ENCODE results near the gene ZBTB7C.

The ZBTB7C gene

GRCh38 chr18:48111587-48111986, 297.6 kb downstream of the ZBTB7C start:
- no peak for DNase-seq

GRCh38 chr18:48110797-48111196, 298.4 kb downstream of the ZBTB7C start:
- no peak for DNase-seq

- DNase-seq = no peak
These were observed 299.2 kb downstream of the ZBTB7C start for GRCh38 chr18:48109961-48110493.

- no peak for DNase-seq
These were observed 301.0 kb downstream of the ZBTB7C start for GRCh38 chr18:48108136-48108535.

GRCh38 chr18:48106976-48107781, 302.0 kb downstream of the ZBTB7C start:
- no peak for DNase-seq

GRCh38 chr18:48106498-48106897, 302.7 kb downstream of the ZBTB7C start:
- no peak for DNase-seq

- no peak for DNase-seq
These were observed 303.9 kb downstream of the ZBTB7C start for GRCh38 chr18:48105317-48105716.

- DNase-seq = no peak
These were observed 304.5 kb downstream of the ZBTB7C start for GRCh38 chr18:48104705-48105104.

GRCh38 chr18:48100651-48101165, 308.5 kb downstream of the ZBTB7C start:
- DNase-seq = no peak

GRCh38 chr18:48100165-48100575, 309.0 kb downstream of the ZBTB7C start:
- no peak for DNase-seq

- no peak for DNase-seq
These were observed 309.6 kb downstream of the ZBTB7C start for GRCh38 chr18:48099481-48100164.

GRCh38 chr18:48098538-48098937, 310.6 kb downstream of the ZBTB7C start:
- DNase-seq = no peak

GRCh38 chr18:48098007-48098406, 311.2 kb downstream of the ZBTB7C start:
- no peak for DNase-seq

GRCh38 chr18:48095726-48096125, 313.5 kb downstream of the ZBTB7C start:
- DNase-seq = no peak

GRCh38 chr18:48093104-48093503, 316.1 kb downstream of the ZBTB7C start:
- DNase-seq = no peak

GRCh38 chr18:48091869-48092497, 317.2 kb downstream of the ZBTB7C start:
- DNase-seq = no peak

GRCh38 chr18:48090702-48091101, 318.5 kb downstream of the ZBTB7C start:
- DNase-seq = no peak

- no peak for DNase-seq
These were observed 319.2 kb downstream of the ZBTB7C start for GRCh38 chr18:48090021-48090420.

GRCh38 chr18:48085781-48086487, 323.2 kb downstream of the ZBTB7C start:
- DNase-seq = no peak

GRCh38 chr18:48084858-48085257, 324.3 kb downstream of the ZBTB7C start:
- DNase-seq = no peak

- DNase-seq = no peak
These were observed 325.0 kb downstream of the ZBTB7C start for GRCh38 chr18:48084041-48084757.

GRCh38 chr18:48080546-48080945, 328.6 kb downstream of the ZBTB7C start:
- peak in 5 of 14 donors; percentile 14 to 36 (median 24) for DNase-seq
